Stimulated activated CD4-positive, alpha-beta T cell treated with anti-CD3 and anti-CD28 coated beads, Interleukin-4, amount 100 ng/mL, for 4 hours (primary cell): ENCODE data around the gene BTBD16.

ENCODE experiments used
- DNase-seq, 2 experiments: peaks; one replicate each; pipeline ENCODE4 v3.0.0-alpha.2; 2020

The BTBD16 gene

GRCh38 chr10:122347170-122347841 is 76.2 kb downstream of the BTBD16 start:
- no peak for DNase-seq

GRCh38 chr10:122348512-122348911 is 77.4 kb downstream of the BTBD16 start:
- DNase-seq = no peak

- DNase-seq = no peak
Measured at GRCh38 chr10:122348935-122349361, 77.9 kb downstream of the BTBD16 start.

- DNase-seq = no peak
Measured at GRCh38 chr10:122349758-122350369, 78.8 kb downstream of the BTBD16 start.

- DNase-seq = no peak
Measured at GRCh38 chr10:122350893-122351292, 79.8 kb downstream of the BTBD16 start.

- no peak for DNase-seq
Measured at GRCh38 chr10:122352817-122353525, 81.9 kb downstream of the BTBD16 start.

- no peak for DNase-seq
Measured at GRCh38 chr10:122354383-122354782, 83.3 kb downstream of the BTBD16 start.

- DNase-seq = no peak
Measured at GRCh38 chr10:122357685-122358084, 86.6 kb downstream of the BTBD16 start.

GRCh38 chr10:122359621-122360020 is 88.5 kb downstream of the BTBD16 start:
- DNase-seq = no peak

GRCh38 chr10:122361046-122361445 is 90.0 kb downstream of the BTBD16 start:
- DNase-seq = no peak

GRCh38 chr10:122362031-122362592 is 91.0 kb downstream of the BTBD16 start:
- no peak for DNase-seq

GRCh38 chr10:122362621-122363020 is 91.5 kb downstream of the BTBD16 start:
- no peak for DNase-seq

- DNase-seq = no peak
Measured at GRCh38 chr10:122363311-122363710, 92.2 kb downstream of the BTBD16 start.

GRCh38 chr10:122363722-122364463 is 92.8 kb downstream of the BTBD16 start:
- no peak for DNase-seq

- DNase-seq = no peak
Measured at GRCh38 chr10:122368502-122369254, 97.6 kb downstream of the BTBD16 start.

- no peak for DNase-seq
Measured at GRCh38 chr10:122373108-122373507, 102.0 kb downstream of the BTBD16 start.

GRCh38 chr10:122373721-122374120 is 102.6 kb downstream of the BTBD16 start:
- DNase-seq = no peak

- peak; percentile 92 to 94 for DNase-seq
Measured at GRCh38 chr10:122374237-122374858, 103.3 kb downstream of the BTBD16 start, which contains the start of gene PLEKHA1. Gene PLEKHA1, plus strand, starts transcription at chr10:122374708. Its CDS starts 18,493 bp downstream, at chr10:122393201.

GRCh38 chr10:122374859-122375678 is 104.0 kb downstream of the BTBD16 start:
- DNase-seq = peak; percentile 65 to 66

GRCh38 chr10:122375679-122376160 is 104.6 kb downstream of the BTBD16 start:
- no peak for DNase-seq
